ENCODE results near the gene CENPA. TPM values are rescaled to one million over a fixed set of nuclear protein-coding genes. Genes with fewer than 3 reads are reported as not detected.
"Not testable (repeated sequence)": the region's sequence is repeated elsewhere in the genome, so short reads cannot be mapped to it uniquely, and the experiment has no call there.

CENPA gene
- polyA plus RNA-seq, 1 of the 3 experiments (the other 2 are of a cell fraction): 19.5 TPM

GRCh38 chr2:26750467-26750866 is 35.4 kb upstream of the CENPA start:
- H3K4me2 ChIP-seq; POLR2A ChIA-PET; H3K9me3 ChIP-seq; H2AFZ ChIP-seq (ENCODE audit: low read depth); H3K9me2 ChIP-seq; H3K79me2 ChIP-seq (ENCODE audit: insufficient read depth); H3F3A ChIP-seq (replicated peaks; ENCODE audit: insufficient read depth); DNase-seq; H3K9ac ChIP-seq; H3K36me3 ChIP-seq (replicated peaks in 1 of 2; ENCODE audit: control insufficient read depth in 1 of 2, insufficient read depth in 2 of 2, low read length in 1 of 2); H3K27me3 ChIP-seq (ENCODE audit: insufficient read depth); H3K27ac ChIP-seq (ENCODE audit: low read depth in 2 of 2, low read length in 1 of 2); H4K20me1 ChIP-seq (ENCODE audit: insufficient read depth); H3K4me3 ChIP-seq (ENCODE audit: low read depth in 2 of 2, low read length in 1 of 2): not testable (repeated sequence)
- CTCF ChIA-PET: interaction anchor here (1.5 to 5.6 kb wide), 2 partner anchors 9 to 144 kb away, joined by 3 to 62 read pairs; no protein-coding TSS in a partner anchor
- peaks cover 0 to 20% of the 10 kb centered on the region in 2 experiments; a peak in 1 of 4 replicates for H3K4me1 ChIP-seq (ENCODE audit: control insufficient read depth in 1 of 2, insufficient read depth in 2 of 2, low read depth in 1 of 2, low read length in 1 of 2)
- 88% methylated on average over 11 of the region's 11 CpGs for WGBS (ENCODE audit: low lambda C conversion rate)

DNA sequence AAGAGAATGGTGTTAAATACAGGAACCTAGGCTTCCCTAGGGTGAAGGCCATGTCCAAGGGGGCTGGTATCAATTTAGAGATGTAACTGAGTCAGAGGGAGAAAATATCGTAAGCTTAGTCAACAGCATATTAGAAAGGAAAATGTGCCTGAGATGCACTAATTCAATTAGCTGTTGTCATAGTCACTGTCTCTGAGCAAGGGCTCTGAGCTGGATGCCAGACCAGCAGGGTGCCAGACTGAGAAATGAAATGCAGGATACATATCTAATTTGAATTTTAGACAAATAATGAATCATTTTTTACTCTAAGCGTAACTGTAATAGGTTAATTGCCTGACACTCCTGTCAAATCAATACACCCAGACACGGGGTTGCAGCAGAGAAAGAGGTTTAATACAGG is 33.2 kb upstream of the CENPA start:
- H3K4me3 ChIP-seq (ENCODE audit: low read depth in 2 of 2, low read length in 1 of 2): no peak overlapping the region
- peak overlapping the region in 1 of 2 experiments; percentile 59; a peak in 2 of 4 replicates for H3K27ac ChIP-seq (ENCODE audit: low read depth in 2 of 2, low read length in 1 of 2)
- no peak overlapping the region for H2AFZ ChIP-seq (ENCODE audit: low read depth)
- DNase-seq: peak; percentile 77
- H3K4me1 ChIP-seq (ENCODE audit: control insufficient read depth in 1 of 2, insufficient read depth in 2 of 2, low read depth in 1 of 2, low read length in 1 of 2): peaks cover 6 to 21% of the 10 kb centered on the region in 2 experiments; a peak in 2 of 4 replicates
- H3K36me3 ChIP-seq (replicated peaks in 1 of 2; ENCODE audit: control insufficient read depth in 1 of 2, insufficient read depth in 2 of 2, low read length in 1 of 2): no peaks in the 10 kb centered on the region
- H3K9me2 ChIP-seq: no peaks in the 10 kb centered on the region
- H3K79me2 ChIP-seq (ENCODE audit: insufficient read depth): no peaks in the 10 kb centered on the region
- ChIA-PET CTCF (interaction anchor here (0.9 to 5.6 kb wide), 8 partner anchors 10 to 175 kb away, joined by 3 to 62 read pairs (median 4); no protein-coding TSS in a partner anchor), POLR2A (no interaction called here)
- no peaks in the 10 kb centered on the region for H3K27me3 ChIP-seq (ENCODE audit: insufficient read depth)
- WGBS (ENCODE audit: low lambda C conversion rate): 22% methylated on average over 3 of the region's 3 CpGs
- no peaks in the 10 kb centered on the region for H4K20me1 ChIP-seq (ENCODE audit: insufficient read depth)
- H3K9me3 ChIP-seq: no peaks in the 10 kb centered on the region
- peaks cover 5% of the 10 kb centered on the region for H3F3A ChIP-seq (replicated peaks; ENCODE audit: insufficient read depth)
- H3K4me2 ChIP-seq: no peak overlapping the region
- H3K9ac ChIP-seq: no peak overlapping the region
- TF ChIP-seq TCF12 (IDR thresholded peaks at IDR 0.05) (no peak), RCOR1 (IDR thresholded peaks at IDR 0.05; ENCODE audit: low read length) (peak; percentile 67), NFIC (IDR thresholded peaks at IDR 0.05; ENCODE audit: borderline replicate concordance) (no peak), POLR2AphosphoS5 (IDR thresholded peaks at IDR 0.05; ENCODE audit: low read depth, low read length) (no peak), GATA2 (CRISPR knock-in tag; IDR thresholded peaks at IDR 0.05) (peak; percentile 23; the same call in 1 of the 2 replicates), YY1 (IDR thresholded peaks at IDR 0.05; ENCODE audit: low read depth) (no peak), EZH2phosphoT487 (IDR thresholded peaks at IDR 0.05; ENCODE audit: borderline replicate concordance, low read depth) (no peak), NRF1 (IDR thresholded peaks at IDR 0.05; ENCODE audit: low read depth, low read length) (no peak), ELF1 (IDR thresholded peaks at IDR 0.05) (no peak), FOSL2 (IDR thresholded peaks at IDR 0.05; ENCODE audit: borderline replicate concordance, low read depth) (no peak), RXRA (IDR thresholded peaks at IDR 0.05; ENCODE audit: borderline replicate concordance, low read depth) (no peak), EP300 (IDR thresholded peaks at IDR 0.05; ENCODE audit: borderline replicate concordance in 1 of 2, low read depth in 1 of 2, low read length in 1 of 2) (peak in 1 of 2 experiments; percentile 29; a peak in 1 of 4 replicates), FOXM1 (IDR thresholded peaks at IDR 0.05; ENCODE audit: low read depth) (no peak), TAF1 (IDR thresholded peaks at IDR 0.05; ENCODE audit: borderline replicate concordance, low read depth, low read length) (no peak), USF1 (IDR thresholded peaks at IDR 0.05; ENCODE audit: borderline replicate concordance, low read depth) (no peak), CHD2 (IDR thresholded peaks at IDR 0.05; ENCODE audit: low read length, partially characterized antibody) (peak; percentile 53), TEAD4 (IDR thresholded peaks at IDR 0.05; ENCODE audit: borderline replicate concordance, insufficient read depth) (no peak), RFX5 (IDR thresholded peaks at IDR 0.05; ENCODE audit: low read length) (no peak), MEF2A (IDR thresholded peaks at IDR 0.05; ENCODE audit: borderline replicate concordance, low read depth) (no peak), SMC3 (IDR thresholded peaks at IDR 0.05; ENCODE audit: low read depth, low read length) (no peak), SIN3A (IDR thresholded peaks at IDR 0.05; ENCODE audit: borderline replicate concordance, low read depth, low read length) (no peak)
- TF ChIP-seq, protein P1, sequence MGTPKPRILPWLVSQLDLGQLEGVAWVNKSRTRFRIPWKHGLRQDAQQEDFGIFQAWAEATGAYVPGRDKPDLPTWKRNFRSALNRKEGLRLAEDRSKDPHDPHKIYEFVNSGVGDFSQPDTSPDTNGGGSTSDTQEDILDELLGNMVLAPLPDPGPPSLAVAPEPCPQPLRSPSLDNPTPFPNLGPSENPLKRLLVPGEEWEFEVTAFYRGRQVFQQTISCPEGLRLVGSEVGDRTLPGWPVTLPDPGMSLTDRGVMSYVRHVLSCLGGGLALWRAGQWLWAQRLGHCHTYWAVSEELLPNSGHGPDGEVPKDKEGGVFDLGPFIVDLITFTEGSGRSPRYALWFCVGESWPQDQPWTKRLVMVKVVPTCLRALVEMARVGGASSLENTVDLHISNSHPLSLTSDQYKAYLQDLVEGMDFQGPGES (IDR thresholded peaks at IDR 0.05; ENCODE audit: low read depth, low read length): no peak
- TF ChIP-seq, protein P2, sequence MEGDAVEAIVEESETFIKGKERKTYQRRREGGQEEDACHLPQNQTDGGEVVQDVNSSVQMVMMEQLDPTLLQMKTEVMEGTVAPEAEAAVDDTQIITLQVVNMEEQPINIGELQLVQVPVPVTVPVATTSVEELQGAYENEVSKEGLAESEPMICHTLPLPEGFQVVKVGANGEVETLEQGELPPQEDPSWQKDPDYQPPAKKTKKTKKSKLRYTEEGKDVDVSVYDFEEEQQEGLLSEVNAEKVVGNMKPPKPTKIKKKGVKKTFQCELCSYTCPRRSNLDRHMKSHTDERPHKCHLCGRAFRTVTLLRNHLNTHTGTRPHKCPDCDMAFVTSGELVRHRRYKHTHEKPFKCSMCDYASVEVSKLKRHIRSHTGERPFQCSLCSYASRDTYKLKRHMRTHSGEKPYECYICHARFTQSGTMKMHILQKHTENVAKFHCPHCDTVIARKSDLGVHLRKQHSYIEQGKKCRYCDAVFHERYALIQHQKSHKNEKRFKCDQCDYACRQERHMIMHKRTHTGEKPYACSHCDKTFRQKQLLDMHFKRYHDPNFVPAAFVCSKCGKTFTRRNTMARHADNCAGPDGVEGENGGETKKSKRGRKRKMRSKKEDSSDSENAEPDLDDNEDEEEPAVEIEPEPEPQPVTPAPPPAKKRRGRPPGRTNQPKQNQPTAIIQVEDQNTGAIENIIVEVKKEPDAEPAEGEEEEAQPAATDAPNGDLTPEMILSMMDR (IDR thresholded peaks at IDR 0.05): no peak
- TF ChIP-seq, protein P3, sequence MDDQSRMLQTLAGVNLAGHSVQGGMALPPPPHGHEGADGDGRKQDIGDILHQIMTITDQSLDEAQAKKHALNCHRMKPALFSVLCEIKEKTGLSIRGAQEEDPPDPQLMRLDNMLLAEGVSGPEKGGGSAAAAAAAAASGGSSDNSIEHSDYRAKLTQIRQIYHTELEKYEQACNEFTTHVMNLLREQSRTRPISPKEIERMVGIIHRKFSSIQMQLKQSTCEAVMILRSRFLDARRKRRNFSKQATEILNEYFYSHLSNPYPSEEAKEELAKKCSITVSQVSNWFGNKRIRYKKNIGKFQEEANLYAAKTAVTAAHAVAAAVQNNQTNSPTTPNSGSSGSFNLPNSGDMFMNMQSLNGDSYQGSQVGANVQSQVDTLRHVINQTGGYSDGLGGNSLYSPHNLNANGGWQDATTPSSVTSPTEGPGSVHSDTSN (IDR thresholded peaks at IDR 0.05): no peak
- TF ChIP-seq, protein P4, sequence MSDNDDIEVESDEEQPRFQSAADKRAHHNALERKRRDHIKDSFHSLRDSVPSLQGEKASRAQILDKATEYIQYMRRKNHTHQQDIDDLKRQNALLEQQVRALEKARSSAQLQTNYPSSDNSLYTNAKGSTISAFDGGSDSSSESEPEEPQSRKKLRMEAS (IDR thresholded peaks at IDR 0.05; ENCODE audit: low read depth): no peak

Measured in SK-N-SH (cell line).